ENCODE data around the gene ALDH3B2.
A peak's percentile ranks its signal among the peaks of the same experiment; 100 is the strongest.
"Not testable (repeated sequence)": the region's sequence is repeated elsewhere in the genome, so short reads cannot be mapped to it uniquely, and the experiment has no call there.

The ALDH3B2 gene

DNA sequence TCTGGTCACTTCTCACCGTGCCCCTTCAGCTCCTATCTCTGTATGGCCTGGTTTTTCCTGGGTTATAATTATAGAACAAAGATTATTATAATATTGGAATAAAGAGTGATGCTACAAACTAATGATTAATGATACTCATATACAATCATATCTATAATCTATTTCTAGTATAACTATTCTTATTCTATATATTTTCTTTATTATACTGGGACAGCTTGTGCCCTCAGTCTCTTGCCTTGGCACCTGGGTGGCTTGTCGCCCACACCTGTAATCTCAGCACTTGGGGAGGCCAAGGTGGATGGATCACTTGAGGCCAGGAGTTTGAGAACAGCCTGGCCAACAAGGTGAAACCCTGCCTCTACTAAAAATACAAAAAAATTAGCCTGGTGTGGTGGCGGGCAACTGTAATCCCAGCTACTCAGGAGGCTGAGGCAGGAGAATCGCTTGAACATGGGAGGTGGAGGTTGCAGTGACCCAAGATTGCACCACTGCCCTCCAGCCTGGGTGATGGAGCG is 14.7 kb downstream of the ALDH3B2 start:
- not testable (repeated sequence) for DNase-seq

DNA sequence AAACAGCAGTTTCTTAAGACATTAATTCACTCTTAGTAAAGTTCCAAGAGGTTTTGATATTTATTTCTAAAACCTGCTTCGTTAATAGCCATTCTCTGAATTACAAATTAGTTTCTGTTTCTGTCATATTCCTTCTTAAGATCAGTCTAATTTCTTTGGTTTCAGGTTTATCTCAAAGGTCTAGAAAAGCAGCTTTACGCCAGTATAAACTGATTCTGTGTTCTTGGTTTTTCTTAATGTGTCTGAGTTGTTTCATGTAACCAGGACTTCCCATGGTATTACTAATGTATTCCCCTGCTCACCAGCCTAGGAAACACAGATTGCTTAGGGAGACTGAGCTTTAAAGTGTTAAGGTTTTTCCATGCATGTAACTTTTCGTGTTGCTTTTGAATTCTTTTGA is 17.1 kb downstream of the ALDH3B2 start:
- no peak for DNase-seq

- DNase-seq: no peak
Observed at GRCh38 chr11:67656278-67656922, 18.0 kb downstream of the ALDH3B2 start.

DNA sequence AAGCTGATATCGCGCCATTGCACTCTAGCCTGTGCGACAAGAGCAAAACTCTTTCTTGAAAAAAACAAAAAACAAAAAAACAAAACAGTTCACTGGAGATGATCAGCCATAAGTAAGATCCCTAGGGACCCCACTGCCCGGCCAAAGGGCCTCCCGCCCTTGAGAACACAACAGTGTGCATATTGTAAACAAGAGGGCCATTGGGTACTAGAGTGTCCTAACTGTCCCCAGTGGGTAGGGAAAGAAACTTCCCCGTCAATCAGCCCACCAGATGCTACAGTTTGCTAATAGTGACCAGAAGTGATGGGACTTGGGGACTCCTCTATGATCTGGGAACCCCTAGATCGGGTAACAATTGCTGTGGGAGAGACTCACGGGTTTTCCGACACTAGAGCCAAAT is 20.2 kb downstream of the ALDH3B2 start:
- DNase-seq: no peak

DNA sequence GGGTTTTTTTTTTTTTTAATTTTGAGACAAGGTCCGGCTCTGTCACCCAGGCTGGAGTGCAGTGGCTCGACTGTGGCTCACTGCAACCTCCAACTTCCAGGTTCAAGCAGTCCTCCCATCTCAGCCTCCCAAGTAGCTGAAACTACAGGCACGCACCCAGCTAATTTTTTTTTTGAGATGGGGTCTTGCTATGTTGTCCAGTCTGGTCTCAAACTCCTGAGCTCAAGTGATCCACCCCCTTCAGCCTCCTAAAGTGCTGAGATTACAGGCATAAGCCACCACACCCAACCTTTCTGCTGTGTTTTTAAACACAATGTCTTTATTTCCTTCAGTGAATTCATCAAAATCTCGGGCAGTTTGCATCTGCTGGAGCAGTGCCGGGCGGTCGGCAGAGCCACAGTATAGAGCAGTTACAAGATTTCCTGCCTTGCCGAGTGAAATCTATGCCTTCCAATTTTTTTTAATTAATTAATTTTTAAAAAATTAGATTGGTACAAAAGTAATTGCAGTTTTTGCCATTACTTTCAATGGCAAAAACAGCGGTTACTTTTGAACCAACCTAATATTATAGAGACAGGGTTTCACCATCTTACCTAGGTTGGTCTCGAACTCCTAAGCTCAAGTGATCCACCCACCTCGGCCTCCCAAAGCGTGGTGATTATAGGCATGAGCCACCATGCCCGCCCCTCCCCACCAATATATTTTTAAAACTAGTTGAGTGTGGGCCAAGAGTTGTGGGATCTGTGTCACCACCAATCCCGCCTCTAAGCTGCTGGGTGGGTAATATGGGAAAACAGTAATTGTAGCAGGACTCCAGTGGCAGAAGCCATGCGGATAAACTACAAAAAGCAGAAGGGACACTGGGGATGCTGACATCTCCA is 21.2 kb downstream of the ALDH3B2 start:
- no peak for DNase-seq

DNA sequence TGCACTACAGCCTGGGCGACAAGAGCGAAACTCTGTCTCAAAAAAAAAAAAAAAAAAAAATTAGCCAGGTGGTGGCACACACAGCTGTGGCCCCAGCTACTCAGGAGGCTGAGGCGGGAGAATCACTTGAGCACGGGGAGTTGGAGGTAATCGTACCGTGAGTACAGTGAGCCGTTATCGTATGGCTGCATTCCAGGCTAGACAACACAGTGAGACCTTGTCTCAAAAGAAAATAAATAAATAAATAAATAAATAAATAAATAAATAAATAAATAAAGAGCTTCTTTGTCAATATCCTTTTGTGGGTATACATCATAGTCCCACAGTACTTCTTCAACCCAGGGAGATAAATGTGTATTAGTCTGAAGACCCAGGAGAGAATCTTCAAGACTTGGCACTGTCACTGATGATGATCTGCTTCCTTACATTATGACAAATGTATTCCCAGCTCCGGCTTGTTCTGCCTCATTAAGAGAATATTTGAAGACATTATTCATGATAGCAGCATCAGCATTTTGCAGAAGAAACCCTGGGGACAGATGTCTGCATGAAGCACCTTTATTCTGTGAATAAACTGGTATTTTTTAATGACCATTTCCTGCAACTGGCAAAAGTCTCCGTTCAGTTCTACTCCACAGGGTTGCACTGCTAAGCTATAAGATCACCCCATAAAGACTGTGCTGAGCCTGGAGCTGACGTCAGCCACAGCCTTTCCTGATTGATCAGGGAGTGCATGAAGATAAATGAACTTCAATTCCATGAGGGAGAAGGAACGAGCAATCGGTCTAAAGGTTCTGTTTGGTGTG is 22.2 kb downstream of the ALDH3B2 start:
- no peak for DNase-seq

DNA sequence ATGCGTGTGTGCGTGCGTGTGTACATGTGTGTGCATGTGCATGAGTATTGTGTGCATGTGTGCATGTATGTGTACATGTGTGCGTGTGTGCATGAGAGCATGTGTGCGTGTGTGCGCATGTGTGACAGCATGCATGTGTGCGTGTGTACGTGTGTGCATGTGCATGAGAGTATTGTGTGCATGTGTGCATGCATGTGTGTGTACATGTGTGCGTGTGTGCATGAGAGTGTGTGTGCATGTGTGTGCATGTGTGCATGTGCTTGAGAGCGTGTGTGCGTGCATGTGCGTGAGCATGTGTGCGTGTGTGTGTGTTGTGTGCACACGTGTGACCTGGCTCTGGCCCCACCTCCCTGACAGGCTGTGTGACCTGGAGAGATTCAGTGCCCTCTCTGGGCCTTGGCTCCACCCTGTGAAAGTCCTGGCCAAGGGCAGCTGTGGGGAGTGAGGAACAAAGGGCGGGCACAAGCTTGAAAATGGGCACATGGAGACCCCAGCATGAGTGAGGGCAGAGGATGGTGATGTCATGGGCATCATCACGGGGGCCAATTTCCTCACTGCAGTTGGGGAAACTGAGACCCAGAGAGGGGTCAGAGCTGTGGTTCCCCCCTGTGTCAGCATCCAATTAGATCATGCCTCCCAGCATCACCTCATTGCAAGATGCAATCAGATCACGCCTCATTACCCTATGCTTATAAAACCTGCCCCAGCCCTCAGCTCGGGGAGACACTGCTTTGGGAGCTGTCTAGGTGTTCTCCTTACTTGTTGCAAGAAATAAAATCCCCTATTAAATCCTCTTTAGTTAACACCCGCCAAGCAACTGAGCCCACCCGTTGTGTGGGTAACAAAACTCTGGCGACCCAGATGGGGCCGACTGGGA is 24.6 kb downstream of the ALDH3B2 start:
- no peak for DNase-seq

DNA sequence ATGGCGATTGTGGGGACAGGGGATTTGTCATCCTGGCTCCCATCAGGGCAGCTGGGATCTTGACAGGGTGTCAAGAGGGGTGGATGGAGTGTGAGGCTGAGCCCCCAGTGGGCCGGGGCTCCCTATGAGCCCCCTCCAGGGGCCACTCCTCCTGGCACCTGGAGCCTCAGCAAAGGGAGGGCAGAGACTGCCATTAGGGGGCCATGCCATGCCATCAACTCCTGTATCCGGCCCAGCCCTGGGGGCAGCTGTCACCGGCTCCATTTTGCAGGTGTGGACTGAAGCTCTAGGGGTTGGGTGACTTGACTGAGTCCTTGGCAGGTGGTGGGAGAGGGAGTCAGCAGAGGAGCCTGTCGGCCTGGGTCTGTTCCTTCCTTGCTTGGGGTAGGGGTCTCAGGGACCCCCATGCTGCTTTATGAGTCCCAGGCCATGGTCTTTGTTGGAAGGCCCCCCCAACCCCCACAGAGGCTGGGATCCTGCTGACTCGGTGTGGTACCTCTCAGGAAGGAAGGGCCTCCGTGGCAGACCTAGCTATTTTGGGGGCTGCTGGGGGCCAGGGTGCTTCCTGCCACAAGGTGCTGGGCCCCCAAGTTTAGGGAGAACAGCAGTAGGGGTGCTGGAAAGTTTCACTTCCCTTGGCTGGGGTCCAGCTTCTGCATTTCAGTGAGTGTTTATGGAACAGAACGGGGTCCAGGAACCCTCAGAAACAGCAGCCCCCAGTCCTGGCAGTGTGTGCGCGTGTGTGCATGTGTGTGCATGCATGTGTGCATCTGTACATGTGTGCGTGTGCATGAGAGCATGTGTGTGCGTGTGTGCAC is 25.4 kb downstream of the ALDH3B2 start:
- no peak for DNase-seq

DNA sequence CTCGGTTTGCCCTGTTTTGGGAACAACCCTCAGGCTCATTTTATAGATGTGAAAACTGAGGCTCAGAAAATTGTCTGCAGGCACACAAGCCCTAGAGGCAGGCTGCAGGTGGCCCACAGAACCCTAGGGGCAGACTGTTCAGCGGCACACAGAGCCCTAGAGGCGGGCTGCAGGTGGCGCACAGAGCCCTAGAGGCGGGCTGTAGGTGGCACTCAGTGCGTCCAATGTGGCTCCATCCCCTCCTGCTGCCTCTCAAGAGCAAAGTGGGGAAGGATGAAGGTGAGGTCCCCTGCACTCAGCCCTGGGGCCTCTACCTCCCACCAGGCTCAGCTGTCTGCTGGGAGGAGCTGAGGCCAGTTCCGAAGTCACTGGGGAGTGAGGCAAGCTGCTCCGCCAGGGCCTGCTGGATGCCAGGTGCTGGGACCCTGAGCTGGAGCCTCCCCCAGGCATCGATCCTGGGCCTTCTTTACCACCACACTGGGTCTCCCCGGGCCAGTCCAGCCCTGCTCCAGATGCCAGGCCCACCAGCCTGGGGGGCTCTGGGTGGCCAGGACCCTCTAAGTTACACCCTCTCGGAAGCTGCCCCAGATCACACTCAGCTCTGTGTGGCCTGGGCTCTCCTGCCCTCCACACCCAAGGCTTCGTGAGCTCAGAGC is 26.2 kb downstream of the ALDH3B2 start:
- peak; percentile 65 for DNase-seq

- no peak for DNase-seq
Observed at GRCh38 chr11:67647471-67647870, 27.0 kb downstream of the ALDH3B2 start.

DNA sequence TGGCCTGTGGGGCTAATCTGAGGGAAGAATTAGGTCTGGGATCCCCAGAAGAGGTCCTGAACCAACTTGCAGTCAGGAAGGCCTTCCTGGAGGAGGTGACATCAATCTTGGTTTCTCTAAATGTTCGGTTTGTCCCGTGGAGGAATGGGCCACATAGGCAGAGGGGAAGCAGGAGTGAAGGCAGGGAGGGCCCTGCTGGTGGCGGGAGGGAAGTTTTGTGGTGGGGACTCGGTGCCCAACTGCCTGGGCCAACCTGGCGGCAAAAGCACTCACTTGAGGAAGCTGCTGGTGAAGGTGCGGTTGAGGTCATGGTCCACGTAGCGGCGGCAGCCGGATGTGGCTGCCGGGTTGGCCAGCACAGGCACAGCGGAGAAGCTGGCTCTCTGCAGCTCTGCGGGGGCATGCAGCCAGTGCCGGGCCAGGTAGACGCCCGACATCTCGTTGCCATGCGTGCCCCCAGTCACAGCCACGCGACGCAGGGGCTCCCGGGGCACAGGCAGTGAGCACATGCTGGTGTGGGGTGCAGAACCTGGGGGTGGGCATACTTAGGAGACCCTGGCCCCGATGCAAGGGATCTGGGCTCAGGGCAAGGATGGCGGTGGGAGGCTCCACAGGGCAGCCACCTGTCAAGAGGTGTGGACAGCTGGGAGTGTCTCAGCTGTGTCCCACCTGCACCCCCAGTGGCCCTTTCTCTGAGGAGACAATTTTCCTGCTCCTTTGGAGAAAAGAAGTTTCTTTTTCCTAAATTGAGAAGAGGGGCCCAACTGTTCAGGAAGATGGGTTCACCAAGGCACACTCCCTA is 27.7 kb downstream of the ALDH3B2 start:
- DNase-seq: peak; percentile 56

- DNase-seq: no peak
Observed at GRCh38 chr11:67645521-67646461, 28.6 kb downstream of the ALDH3B2 start.

- DNase-seq: no peak
Observed at GRCh38 chr11:67644472-67645418, 29.7 kb downstream of the ALDH3B2 start.

DNA sequence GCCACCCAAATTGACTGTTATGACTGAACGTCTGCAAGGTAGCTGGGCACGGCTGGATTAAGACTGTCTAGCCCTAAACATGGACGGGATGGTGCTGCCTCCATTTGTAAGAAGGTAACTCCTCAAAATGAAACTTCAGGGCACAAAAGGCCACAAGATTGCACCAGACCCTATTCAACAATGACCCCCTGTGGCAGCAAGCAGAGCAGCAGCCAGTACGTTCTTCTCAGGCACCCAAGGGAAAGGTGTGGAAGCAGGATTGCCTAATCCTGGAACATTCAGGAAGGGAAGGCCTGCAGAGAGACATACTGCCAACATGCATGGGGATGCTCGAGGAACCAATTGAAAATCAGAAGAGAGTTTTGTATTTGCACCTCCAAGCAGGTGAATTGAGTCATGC is 30.4 kb downstream of the ALDH3B2 start:
- DNase-seq: no peak

DNA sequence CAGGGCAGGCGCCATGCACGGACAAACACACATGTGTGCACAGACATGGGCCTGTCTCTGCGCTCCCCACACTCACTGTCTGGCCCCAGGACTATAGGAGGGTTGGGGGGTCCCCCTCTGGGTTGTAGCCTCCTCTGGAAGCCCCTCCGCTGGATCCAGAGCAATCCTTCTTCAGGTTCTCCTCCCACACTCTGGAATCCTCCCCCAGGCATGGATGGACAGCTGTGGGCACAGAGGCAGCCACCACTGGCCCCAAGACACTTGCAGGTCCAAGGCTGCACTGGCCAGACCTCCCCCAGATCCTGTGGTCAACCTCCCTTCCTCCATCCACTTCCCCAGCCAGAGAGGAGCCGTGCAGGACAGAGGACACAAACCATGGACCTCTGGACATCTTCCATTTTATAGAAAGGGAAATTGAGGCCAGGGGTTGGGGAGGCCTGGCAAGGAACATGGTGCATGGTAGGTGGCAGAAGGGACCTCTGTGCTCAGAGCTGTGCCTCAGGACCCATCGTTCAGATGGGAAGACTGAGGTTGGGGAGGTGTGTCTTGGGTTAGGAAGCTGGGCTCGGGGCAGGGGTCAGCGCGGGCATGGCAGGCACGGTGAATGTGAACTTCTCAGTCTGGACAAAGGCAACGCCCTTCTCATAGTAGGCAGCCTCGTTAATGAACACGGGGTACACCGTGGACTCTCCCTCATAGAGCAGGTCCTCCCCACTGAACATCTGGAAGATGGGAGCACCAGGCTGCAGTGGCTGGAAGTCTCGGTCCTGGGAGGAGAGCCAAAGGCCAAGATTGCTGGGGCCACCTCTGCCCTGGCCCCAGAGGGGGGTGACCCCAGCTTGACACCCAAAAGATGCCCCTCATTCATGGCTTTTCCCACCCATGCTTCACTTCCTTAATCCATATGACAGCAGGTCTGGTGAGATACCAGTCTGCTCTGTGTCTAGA is 32.0 kb downstream of the ALDH3B2 start:
- no peak for DNase-seq
